HS-27A (cell line): Measurements from ENCODE around the gene TP53RK.

Experiments used
- DNase-seq: peaks from one replicate; pipeline ENCODE4 v3.0.0-alpha.2; 2012; ENCODE audit warnings: low read depth, missing footprints

Gene TP53RK

DNA sequence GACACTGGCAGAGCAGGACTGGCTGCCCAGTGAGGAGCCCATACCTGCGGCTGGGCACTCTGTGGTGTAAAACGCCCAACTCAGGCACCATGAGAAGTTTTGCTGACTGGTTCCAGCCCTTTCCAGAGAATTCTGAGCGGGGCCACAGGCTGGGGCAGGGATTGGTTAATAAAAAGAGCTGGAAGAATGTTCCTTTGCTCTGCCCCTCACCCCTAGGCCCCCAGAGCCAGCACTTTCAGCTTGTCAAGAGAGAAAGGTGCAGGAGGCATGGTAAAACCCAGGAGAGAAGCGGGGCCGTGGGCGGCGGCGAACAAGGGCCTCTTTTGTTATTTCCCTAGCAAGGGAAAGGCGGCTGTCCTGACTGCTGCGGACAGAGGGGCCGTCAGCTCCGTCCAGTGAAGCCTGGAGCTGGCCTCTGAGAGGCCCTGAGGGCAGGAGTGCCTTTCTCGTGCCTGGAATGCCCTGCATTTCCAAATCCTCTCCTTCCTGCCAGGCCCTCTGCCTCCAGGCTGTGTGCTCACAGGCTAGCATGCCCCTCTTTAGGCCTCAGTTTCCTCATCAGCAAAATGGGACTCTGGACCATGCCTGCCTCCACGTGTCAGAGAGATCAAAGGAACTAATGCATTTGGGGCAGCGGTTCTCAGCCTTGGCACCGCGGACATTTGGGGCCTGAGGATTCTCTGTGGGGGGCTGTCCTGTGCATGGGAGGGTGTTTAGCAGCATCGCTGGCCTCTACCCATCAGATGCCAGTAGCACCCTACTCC is 50.9 kb downstream of the TP53RK start:
- DNase-seq: no peak

DNA sequence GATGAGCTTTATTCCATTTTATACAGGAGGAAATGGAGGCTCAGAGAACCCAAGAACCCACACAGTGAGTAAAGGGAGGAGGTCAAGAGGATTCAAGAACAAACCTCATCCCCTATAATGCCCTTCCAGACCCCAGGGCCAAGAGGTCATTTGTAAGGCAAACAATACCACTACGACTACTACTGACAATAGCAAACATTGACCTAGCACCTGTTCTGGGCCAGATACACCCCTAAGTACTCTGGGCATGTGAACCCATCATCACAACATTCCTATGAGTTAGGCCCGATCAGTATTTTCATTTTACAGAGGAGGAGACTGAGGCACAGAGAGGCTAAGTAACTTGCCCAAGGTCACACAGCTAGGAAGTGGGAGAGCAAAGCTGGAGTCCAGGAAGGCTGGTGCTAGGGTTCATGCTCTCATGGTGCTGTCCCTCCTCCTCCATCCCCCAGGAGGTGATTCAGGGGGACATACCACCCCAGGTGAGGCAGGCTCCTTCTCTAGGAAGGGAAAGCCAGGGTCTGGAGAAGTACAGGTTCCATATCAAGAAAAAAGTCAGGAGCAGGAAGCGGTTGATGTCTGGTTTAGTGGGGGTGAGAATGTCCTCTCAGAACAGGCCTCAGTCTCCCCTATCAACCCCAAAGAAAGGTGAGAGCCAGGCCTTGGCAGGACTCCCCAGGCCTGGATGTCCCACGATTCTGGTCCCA is 51.7 kb downstream of the TP53RK start:
- DNase-seq: no peak

DNA sequence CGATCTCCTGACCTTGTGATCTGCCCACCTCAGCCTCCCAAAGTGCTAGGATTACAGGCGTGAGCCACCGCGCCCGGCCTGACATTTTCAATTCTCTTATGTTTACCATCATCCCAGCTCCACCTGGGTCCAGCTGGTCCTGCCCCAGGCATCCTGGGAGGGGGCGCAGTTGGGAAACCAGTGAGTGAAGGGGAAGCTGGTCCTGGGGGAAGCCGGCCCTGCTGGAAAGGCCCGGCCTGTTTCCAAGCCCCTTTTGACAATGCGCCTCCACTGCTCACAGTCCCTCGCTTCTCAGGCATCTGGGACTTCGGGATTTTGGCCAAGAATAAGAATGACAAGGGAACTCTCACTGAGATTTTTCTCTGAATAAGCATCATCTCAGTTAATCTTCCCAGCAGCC is 52.2 kb downstream of the TP53RK start:
- DNase-seq: no peak

DNA sequence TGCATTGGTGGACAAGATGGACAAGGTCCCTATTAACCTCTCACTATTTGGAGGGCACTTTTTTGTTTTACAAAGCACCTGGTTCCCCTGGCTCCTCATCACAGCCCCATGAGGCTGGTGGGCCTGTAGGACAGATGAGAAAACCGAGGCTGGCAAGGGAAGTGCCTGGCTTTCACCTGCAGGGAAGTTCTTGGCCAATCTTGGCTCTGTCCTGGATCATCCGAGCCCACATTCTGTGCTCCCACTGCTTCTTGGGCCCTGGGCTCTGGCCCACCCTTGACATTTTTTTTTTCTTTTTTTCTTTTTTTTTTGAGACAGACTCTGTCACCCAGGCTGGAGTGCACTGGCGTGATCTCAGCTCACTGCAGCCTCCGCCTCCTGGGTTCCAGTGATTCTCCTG is 52.7 kb downstream of the TP53RK start:
- DNase-seq: no peak

DNA sequence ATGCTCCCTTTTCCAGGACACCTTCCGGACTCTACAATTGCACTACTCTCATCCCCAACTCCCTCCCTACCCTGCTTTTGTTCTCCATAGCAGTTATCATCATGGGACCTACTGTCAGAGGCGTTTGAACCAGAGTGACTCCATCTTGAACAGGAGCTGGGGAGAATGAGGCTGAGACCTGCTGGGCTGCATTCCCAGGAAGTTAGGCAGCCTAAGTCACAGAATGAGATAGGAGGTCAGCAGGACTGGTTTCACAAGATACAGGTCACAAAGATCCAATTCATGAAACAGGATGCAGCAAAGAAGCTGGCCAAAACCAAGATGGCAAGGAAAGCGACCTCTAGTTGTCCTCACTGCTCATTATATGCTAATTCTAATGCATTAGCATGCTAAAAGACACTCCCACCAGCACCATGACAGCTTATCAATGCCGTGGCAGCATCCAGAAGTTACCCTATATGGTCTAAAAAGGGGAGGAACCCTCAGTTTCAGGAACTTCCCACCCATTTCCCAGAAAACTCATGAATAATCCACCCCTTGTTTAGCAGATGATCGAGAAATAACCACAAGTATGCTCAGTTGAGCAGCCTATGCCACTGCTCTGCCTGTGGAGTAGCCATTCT is 53.6 kb downstream of the TP53RK start:
- no peak for DNase-seq

DNA sequence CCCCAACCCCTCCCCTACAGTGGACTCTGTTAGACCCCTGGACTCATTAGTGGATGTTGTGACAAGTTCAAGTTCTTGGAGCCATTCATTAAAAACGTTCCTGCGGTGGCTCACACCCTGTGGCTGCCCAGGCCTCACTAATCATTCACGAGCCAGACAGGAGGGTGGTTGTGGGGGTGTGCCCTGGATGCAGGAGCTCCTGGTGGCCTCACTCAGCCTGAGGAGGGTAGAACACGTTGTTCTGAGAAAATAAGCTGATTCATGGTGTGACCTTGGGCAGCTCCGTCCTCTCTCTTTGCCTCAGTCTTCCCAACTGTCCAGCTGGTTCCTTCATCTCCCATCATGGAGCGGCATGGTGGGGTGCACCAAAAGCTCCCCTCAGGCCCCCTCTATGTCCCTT is 54.7 kb downstream of the TP53RK start:
- DNase-seq: no peak
